HEK293T (cell line): ENCODE results near the gene SOWAHB.

ENCODE experiments used
- CTCF ChIA-PET: fragments of 350-600 bp; formaldehyde crosslinking; extraction: SDS; loops from one replicate; lab custom pipeline; 2021; ENCODE audit warnings: antibody characterized with exemption, inconsistent platforms; lab: Yijun Ruan, JAX
- POLR2A ChIA-PET: fragments of 350-600 bp; formaldehyde crosslinking; extraction: SDS; loops from one replicate; lab custom pipeline; 2020; ENCODE audit warnings: antibody characterized with exemption, inconsistent platforms; lab: Yijun Ruan, JAX
- DNase-seq: peaks from one replicate; pipeline ENCODE4 v3.0.0; 2012; ENCODE audit warnings: mixed read lengths; ENCODE audit errors: extremely low spot score
- ARNT ChIP-seq: fragments of 450-650 bp; IDR thresholded peaks from 2 replicates; pipeline ENCODE4 v1.6.1; 2017; ENCODE audit warnings: mild to moderate bottlenecking
- BHLHE40 ChIP-seq: fragments of 450-650 bp; IDR thresholded peaks from 2 replicates; pipeline ENCODE4 v1.6.1; 2016; ENCODE audit warnings: mild to moderate bottlenecking, moderate library complexity, borderline replicate concordance
- CTBP1 ChIP-seq: fragments of 450-650 bp; IDR thresholded peaks from 2 replicates; pipeline ENCODE4 v1.6.1; 2016; ENCODE audit warnings: borderline replicate concordance
- ELF4 ChIP-seq: fragments of 450-650 bp; IDR thresholded peaks from 2 replicates; pipeline ENCODE4 v1.6.1; 2017; ENCODE audit warnings: antibody characterized with exemption
- FOXA1 ChIP-seq: fragments of 450-650 bp; IDR thresholded peaks from 2 replicates; pipeline ENCODE4 v1.6.1; 2016; ENCODE audit warnings: mild to moderate bottlenecking
- FOXK2 ChIP-seq: fragments of 450-650 bp; IDR thresholded peaks from 2 replicates; pipeline ENCODE4 v1.6.1; 2016; ENCODE audit warnings: mild to moderate bottlenecking
- FOXM1 ChIP-seq: fragments of 450-650 bp; IDR thresholded peaks from 2 replicates; pipeline ENCODE4 v1.6.1; 2017; ENCODE audit warnings: mild to moderate bottlenecking, borderline replicate concordance
- HDGF ChIP-seq: fragments of 450-650 bp; IDR thresholded peaks from 2 replicates; pipeline ENCODE4 v1.6.1; 2017; ENCODE audit warnings: antibody characterized with exemption, borderline replicate concordance
- L3MBTL2 ChIP-seq: fragments of 450-650 bp; conservative IDR thresholded peaks from 2 replicates; pipeline ENCODE4 v1.6.1; 2016; ENCODE audit warnings: mild to moderate bottlenecking
- LEF1 ChIP-seq: fragments of 450-650 bp; IDR thresholded peaks from 2 replicates; pipeline ENCODE4 v1.6.1; 2017; ENCODE audit warnings: mild to moderate bottlenecking, borderline replicate concordance
- NFRKB ChIP-seq: fragments of 450-650 bp; IDR thresholded peaks from 2 replicates; pipeline ENCODE4 v1.6.1; 2016; ENCODE audit warnings: mild to moderate bottlenecking, moderate library complexity
- PKNOX1 ChIP-seq: fragments of 450-650 bp; IDR thresholded peaks from 2 replicates; pipeline ENCODE4 v1.6.1; 2016
- SP1 ChIP-seq: fragments of 450-650 bp; IDR thresholded peaks from 2 replicates; pipeline ENCODE4 v1.6.1; 2017
- SUZ12 ChIP-seq: fragments of 450-650 bp; IDR thresholded peaks from 2 replicates; pipeline ENCODE4 v1.6.1; 2016; ENCODE audit warnings: mild to moderate bottlenecking
- TARDBP ChIP-seq: fragments of 450-650 bp; IDR thresholded peaks from 2 replicates; pipeline ENCODE4 v1.6.1; 2016
- ZNF384 ChIP-seq: fragments of 450-650 bp; IDR thresholded peaks from 2 replicates; pipeline ENCODE4 v1.6.1; 2016

Gene SOWAHB

GRCh38 chr4:76897536-76898384 is at the start of gene SOWAHB:
Gene SOWAHB (minus strand): TSS chr4:76898144. CDS start chr4:76897849, 295 bp downstream.
- POLR2A ChIA-PET, result interaction anchor here (1.1 kb wide), 1 partner anchor 52 kb away, joined by 3 read pairs; the partner anchor contains the start of gene SEPTIN11
- TF ChIP-seq L3MBTL2 (no peak), SP1 (no peak), NFRKB (no peak), CTBP1 (no peak), ZNF384 (no peak), ARNT (no peak), PKNOX1 (no peak), SUZ12 (no peak), HDGF (no peak), FOXM1 (no peak), BHLHE40 (no peak)
- DNase-seq, result no peak
- CTCF ChIA-PET, result interaction anchor here (0.6 to 0.9 kb wide), 3 partner anchors 44 to 114 kb away, joined by 3 read pairs; no protein-coding TSS in a partner anchor

GRCh38 chr4:76947369-76947768 is 49.4 kb upstream of the SOWAHB start:
- POLR2A ChIA-PET, result interaction anchor here (0.6 kb wide), 1 partner anchor 435 kb away, joined by 3 read pairs; no protein-coding TSS in a partner anchor
- TF ChIP-seq NFRKB, result no peak
- no peak for TF ChIP-seq FOXA1
- TF ChIP-seq BHLHE40, result no peak
- TF ChIP-seq ARNT, result no peak
- TF ChIP-seq FOXM1, result no peak
- TF ChIP-seq ELF4, result no peak
- no peak for TF ChIP-seq CTBP1
- TF ChIP-seq SUZ12, result no peak
- TF ChIP-seq SP1, result no peak
- no peak for TF ChIP-seq ZNF384
- no peak for DNase-seq
- CTCF ChIA-PET, result interaction anchor here (1.2 kb wide), 1 partner anchor 256 kb away, joined by 3 read pairs; no protein-coding TSS in a partner anchor

GRCh38 chr4:76943790-76944189 is 45.8 kb upstream of the SOWAHB start:
- TF ChIP-seq ELF4 (no peak), CTBP1 (no peak), FOXK2 (no peak), FOXM1 (no peak), SP1 (no peak), HDGF (no peak), SUZ12 (no peak), TARDBP (no peak), ARNT (no peak), L3MBTL2 (no peak), ZNF384 (no peak), LEF1 (no peak), FOXA1 (no peak), NFRKB (no peak), PKNOX1 (no peak), BHLHE40 (no peak)
- DNase-seq, result no peak
- ChIA-PET CTCF (no interaction called here), POLR2A (no interaction called here)

GRCh38 chr4:76943129-76943620 is 45.2 kb upstream of the SOWAHB start:
- DNase-seq, result no peak
- CTCF ChIA-PET, result no interaction called here
- POLR2A ChIA-PET, result no interaction called here
- TF ChIP-seq FOXM1 (no peak), SUZ12 (no peak), L3MBTL2 (no peak), SP1 (no peak), ELF4 (no peak), HDGF (no peak), PKNOX1 (no peak), TARDBP (no peak), FOXK2 (no peak), CTBP1 (no peak), BHLHE40 (no peak), NFRKB (no peak), ZNF384 (no peak), LEF1 (no peak), ARNT (no peak), FOXA1 (no peak)

- no peak for DNase-seq
- ChIA-PET POLR2A (no interaction called here), CTCF (no interaction called here)
- TF ChIP-seq SP1 (no peak), ZNF384 (no peak), FOXK2 (no peak), NFRKB (no peak), CTBP1 (no peak), SUZ12 (no peak), L3MBTL2 (no peak), PKNOX1 (no peak), TARDBP (no peak)
Measured at GRCh38 chr4:76939184-76939583, 41.2 kb upstream of the SOWAHB start.
